ENCODE results near the gene NAIF1.

DNA sequence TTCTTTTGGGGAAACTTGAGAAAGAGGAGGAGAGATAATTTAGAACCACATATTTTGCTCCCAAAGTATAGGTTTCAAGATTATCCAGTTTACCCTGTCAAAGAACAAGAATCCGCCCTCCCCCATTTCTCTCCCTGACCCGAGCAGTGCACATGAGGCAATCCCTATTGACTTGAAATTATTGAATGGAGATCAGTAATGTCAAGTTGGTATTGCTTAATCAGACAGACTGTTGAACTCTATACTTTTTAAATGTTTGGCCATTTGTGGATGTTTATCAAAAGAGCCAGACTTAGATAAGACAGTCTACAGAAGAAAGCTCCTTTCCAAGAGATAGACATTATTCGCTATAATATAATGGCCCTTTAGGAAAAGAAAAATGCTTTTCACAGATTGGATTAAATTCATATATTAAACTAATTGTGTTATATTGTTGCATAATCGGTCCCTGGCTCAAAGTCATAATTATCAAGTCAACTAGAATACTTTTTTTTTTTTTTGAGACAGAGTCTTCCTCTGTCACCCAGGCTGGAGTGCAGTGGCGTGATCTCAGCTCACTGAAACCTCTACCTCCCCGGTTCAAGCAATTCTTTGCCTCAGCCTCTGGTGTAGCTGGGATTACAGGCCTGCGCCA lies 6.2 kb upstream of the NAIF1 start:
- no peak for TF ChIP-seq HOXA7 (CRISPR knock-in tag; IDR thresholded peaks at IDR 0.05)
- TF ChIP-seq CEBPB (IDR thresholded peaks at IDR 0.05): peak; percentile 30 to 49; a peak in 1 of 4 replicates
- no peak for TF ChIP-seq NR3C1 (IDR thresholded peaks at IDR 0.05)
- no peak for TF ChIP-seq MYC (IDR thresholded peaks at IDR 0.05; ENCODE audit: borderline replicate concordance, low read length)
- TF ChIP-seq RNF2 (IDR thresholded peaks at IDR 0.05; ENCODE audit: borderline replicate concordance, low read depth): no peak
- TF ChIP-seq POLR2A (IDR thresholded peaks at IDR 0.05; ENCODE audit: low read length): no peak
- TF ChIP-seq, protein P1, sequence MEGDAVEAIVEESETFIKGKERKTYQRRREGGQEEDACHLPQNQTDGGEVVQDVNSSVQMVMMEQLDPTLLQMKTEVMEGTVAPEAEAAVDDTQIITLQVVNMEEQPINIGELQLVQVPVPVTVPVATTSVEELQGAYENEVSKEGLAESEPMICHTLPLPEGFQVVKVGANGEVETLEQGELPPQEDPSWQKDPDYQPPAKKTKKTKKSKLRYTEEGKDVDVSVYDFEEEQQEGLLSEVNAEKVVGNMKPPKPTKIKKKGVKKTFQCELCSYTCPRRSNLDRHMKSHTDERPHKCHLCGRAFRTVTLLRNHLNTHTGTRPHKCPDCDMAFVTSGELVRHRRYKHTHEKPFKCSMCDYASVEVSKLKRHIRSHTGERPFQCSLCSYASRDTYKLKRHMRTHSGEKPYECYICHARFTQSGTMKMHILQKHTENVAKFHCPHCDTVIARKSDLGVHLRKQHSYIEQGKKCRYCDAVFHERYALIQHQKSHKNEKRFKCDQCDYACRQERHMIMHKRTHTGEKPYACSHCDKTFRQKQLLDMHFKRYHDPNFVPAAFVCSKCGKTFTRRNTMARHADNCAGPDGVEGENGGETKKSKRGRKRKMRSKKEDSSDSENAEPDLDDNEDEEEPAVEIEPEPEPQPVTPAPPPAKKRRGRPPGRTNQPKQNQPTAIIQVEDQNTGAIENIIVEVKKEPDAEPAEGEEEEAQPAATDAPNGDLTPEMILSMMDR (IDR thresholded peaks at IDR 0.05): no peak
- no peak for TF ChIP-seq SREBF2 (IDR thresholded peaks at IDR 0.05)
- no peak for TF ChIP-seq ZFP36 (IDR thresholded peaks at IDR 0.05; ENCODE audit: borderline replicate concordance, partially characterized antibody)
- no peak for TF ChIP-seq JUN (IDR thresholded peaks at IDR 0.05)
- TF ChIP-seq, protein P2, sequence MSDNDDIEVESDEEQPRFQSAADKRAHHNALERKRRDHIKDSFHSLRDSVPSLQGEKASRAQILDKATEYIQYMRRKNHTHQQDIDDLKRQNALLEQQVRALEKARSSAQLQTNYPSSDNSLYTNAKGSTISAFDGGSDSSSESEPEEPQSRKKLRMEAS (IDR thresholded peaks at IDR 0.05): no peak

All from A549 (cell line).